ENCODE results near the gene CCDC120.

CCDC120 gene

DNA sequence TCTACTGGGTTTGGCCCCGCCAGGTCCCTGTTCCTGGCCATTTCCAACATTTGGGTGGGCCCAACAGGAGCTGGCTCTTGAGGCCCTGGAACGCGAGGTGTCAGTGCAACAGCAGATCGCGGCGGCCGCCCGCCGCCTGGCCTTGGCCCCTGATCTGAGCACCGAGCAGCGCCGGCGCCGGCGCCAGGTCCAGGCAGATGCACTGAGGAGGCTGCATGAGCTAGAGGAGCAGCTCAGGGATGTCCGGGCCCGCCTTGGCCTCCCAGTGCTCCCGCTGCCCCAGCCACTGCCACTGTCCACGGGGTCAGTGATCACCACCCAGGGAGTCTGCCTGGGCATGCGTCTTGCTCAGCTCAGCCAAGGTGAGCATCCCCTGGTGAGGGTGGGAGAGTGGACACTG lies 5.5 kb downstream of the CCDC120 start:
- DNase-seq, result no peak

DNA sequence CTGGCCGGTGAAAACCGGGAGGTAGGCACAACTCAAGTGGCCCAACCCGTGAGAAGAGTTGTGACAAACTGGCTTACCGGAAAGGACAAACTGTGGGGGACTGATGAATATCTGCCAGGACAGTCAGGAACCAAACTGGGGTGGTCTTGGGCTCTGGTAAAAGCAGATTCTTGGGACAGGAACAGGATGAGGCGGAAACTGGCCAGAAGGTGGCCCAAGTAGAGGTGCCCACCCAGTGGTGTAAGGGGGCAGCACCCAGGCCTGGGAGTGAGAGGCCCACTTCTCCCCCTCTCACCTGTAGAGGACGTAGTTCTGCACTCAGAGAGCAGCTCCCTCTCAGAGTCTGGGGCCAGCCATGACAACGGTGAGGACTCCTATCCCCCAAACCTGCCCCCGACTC lies 5.9 kb downstream of the CCDC120 start:
- no peak for DNase-seq

DNA sequence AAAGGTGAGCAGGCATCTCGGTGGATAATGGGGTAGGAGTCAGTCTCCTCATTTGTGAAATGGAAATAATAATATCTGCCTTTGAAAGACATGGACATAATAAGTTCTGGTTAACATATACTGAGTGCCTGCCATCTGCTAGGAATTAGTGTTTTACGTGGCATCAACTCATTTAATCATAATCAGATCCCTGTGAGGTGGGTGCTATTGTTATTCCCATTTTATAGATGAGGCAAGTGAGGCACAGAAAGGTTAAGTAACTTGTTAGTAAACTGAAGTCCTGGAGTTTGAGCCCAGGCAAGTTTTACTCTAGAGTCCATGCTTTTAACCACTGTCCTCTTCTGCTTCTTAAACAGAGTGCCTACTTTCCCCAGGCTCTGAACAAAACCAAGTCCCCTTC lies 7.5 kb downstream of the CCDC120 start:
- no peak for DNase-seq

DNA sequence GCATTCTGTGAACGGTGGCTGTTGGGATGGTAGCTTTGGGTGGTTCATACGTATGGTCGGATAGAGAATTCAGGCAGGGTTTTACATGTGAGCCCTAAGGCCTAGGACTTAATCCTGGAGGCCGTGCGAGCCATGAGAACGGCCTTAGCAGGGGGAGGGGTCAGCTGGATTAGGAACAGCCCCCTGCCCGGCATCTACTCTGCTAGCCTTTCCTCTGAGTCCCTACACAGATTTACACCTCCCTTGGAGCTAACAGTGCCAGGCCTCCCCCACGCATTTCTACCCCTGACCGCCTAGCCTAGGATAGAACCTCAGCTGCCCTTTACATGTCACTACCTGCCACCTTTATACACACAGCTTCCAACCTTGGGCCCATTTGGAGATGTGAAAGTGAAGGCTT lies 7.9 kb downstream of the CCDC120 start:
- DNase-seq, result no peak

DNA sequence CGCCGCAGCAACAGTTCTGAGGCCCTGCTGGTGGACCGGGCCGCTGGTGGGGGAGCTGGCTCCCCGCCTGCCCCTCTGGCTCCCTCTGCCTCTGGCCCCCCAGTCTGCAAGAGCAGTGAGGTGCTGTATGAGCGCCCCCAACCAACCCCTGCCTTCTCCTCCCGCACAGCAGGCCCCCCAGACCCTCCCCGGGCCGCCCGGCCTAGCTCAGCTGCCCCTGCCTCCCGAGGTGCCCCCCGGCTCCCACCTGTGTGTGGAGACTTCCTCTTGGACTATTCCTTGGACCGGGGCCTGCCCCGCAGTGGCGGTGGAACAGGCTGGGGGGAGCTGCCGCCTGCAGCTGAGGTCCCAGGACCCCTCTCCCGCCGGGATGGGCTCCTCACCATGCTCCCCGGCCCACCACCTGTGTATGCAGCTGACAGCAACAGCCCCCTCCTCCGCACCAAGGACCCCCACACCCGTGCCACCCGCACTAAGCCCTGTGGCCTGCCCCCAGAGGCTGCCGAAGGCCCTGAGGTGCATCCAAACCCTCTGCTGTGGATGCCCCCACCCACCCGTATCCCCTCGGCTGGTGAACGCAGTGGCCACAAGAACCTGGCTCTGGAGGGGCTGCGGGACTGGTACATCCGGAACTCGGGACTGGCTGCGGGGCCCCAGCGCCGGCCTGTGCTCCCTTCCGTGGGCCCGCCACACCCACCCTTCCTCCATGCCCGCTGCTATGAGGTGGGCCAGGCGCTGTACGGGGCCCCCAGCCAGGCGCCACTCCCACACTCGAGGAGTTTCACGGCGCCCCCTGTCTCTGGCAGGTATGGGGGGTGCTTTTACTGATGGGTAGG lies 8.7 kb downstream of the CCDC120 start:
- DNase-seq, result no peak

DNA sequence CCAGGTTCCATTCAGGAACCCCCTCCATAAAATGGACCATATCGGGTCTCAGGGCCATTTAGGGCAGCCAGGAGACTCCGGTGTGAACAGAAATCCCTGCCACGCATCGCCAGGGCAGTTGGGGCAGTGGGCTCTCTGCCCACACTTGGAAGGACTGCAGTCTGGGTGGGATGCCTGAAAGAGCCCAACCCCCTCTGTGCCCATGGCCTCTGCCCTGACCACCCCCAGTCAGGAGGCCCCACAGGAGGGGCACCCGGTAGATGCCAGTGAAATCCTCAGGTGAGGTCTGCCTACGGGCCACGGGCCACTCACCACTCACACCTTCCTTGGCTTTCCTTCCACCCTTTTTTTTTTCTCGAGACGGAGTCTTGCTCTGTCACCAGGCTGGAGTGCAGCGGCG lies 10.2 kb downstream of the CCDC120 start:
- DNase-seq, result no peak

DNA sequence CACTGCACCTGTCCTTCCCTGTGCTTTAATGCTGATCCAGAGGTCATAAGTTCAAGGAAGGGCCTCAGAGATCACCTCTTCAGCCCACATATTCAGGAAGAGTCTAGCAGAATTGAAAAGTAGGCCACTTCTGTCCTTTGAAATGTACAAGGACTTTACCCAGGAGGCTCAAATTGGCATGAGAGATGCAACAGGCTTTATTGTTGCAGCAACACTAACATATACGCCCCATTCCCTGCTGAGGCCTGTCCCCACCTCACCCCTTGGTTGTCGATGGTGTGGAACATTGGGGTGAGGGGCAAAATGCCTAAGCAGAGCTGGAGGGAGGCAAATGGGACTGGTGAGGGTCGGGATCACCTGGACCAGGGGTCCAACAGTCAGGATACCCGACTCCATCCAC lies 12.2 kb downstream of the CCDC120 start:
- no peak for DNase-seq

DNA sequence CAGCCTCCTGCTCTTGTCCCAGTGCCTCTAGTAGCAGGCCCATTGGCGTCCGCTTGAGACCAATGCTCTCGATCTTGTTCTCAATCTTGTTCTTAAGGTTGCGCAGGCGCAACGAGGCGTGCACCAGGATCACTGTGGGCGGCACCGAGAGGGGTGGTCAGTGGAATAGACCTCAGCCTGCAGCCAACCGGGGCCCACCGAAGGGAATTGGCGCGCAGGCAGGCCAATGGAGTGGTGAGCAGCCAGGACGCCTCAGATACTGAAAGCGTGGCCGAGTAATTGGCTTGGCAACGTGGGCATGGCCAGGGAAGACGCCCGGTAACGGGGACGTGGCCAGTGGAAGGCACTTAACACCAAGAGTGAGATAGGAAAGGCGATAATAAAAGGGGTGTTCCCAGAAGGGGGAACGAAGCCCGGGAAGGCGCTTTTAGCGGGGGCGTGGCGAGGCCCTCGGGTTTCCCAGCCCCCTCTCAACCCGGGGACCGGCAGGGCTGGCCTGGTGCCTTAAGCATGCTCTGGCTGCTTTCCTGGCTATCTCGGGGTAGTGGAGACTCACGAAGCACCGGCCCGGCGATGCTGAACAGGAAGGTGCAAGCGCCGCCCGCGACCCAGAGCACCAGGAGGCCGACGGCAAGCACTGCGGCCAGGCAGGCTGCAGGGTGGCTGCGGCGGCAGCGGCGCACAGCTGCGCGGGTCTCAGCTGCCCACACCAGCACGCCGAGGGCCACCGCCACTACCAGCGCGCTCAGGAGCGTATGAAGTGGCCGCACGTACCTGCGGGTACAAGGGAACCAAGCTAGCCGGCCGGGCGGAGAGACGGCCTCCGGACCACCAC lies 13.3 kb downstream of the CCDC120 start:
- no peak for DNase-seq

DNA sequence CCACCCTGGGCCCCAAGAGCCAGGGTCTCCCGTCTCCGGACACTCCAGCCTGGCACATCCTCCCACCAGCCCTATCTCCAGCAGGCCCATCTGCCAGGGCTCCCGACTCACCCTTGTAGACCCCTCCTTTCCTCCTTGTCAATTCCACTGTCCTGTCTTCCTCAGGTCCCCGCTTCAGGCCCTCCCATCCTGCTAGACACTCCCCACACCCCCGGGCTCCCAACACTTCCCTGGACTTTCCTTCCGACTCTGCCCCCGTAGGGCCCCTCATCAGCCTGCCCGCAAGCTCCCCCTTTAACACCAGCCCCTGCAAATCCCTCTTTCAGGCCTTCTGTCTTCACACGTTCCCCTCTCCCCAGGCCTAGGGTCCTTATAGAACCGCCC lies 13.9 kb downstream of the CCDC120 start:
- no peak for DNase-seq

DNA sequence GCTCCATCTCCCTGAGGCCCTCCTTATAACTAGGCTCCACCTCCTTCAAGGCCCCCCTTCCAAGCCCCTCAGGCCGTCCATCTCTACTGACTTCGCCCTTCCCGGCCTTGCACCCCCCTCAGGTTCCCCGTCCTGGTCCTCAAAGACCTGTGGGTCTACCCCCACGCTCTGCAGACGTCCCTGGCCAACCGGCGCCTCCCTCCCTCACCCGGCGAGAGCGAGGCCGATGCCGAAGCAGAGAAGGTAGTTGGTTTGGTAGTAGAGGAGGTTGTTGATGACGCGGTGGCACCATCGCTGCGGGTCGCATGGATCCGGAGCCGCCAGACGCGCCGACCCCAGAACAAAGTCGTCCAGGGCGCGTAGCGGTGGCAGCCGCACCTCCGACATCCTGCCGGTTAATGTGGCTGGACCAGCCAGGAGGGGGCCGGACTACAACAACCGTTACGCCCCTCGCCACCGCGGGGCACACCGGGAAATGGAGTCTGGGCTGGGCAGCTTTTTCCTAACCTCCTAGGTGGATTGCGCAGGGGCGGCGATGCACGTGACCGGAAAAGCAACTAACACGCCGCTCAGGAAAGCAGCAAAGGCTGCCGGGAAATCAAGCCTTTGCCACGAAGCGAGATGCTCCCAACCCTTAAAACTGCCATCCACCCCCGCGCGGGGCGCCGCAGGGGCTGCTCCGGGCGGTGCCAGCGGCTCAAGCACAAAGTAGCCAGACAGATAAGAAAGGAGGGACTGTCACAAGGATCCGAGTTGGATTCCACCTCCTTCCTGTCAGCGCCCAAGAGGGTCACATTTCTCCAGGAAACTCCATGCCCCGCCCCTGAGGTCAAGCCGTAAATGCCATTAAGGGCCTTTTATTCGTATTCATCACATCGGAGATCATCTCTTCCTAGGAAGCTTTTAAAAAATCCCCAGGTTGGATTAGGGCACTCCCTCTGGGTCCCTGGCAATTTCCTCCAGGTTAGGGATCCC lies 15.1 kb downstream of the CCDC120 start, which contains the start of gene PRAF2:
TSS of gene PRAF2 (minus strand) at position 402 of the 975 bp plus-strand sequence. CDS start at position 387, 15 bp downstream.
- DNase-seq, result peak; percentile 82

DNA sequence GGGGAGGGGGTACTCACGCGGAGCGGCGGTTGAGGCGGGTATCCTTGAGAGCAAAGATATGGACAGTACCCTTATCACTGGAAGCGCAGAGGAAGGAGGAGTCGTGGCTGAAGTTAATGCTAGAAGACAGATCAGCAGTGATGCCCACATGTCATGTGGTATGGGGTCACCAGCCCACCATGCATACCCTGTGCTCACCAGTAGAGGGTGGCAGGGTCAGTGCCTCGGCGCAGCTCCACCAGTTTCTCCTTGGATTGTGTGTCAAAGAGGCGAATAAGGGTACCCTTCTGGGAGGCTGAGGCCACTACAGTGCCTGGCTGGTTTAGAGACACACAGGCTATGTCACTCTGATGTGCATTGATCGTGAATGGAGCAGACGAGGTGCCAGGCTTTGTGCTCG lies 16.5 kb downstream of the CCDC120 start:
- DNase-seq, result no peak

DNA sequence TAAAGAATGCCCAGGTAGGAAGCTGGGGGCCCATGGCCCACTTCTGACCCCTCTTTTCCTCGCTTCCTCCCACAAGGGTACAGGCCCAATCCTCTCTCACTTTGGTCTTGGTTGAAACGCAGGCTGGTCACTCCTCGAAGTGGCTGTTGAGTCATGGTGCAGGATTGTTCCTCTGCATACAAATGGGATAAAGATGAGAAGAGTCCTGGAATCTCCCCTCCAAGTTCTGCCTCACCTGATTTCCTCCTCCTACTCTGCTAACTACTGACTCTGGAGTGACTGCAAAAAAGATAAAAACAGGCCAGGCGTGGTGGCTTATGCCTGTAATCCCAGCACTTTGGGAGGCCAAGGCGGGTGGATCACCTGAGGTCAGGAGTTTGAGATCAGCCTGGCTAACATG lies 19.1 kb downstream of the CCDC120 start:
- no peak for DNase-seq

DNA sequence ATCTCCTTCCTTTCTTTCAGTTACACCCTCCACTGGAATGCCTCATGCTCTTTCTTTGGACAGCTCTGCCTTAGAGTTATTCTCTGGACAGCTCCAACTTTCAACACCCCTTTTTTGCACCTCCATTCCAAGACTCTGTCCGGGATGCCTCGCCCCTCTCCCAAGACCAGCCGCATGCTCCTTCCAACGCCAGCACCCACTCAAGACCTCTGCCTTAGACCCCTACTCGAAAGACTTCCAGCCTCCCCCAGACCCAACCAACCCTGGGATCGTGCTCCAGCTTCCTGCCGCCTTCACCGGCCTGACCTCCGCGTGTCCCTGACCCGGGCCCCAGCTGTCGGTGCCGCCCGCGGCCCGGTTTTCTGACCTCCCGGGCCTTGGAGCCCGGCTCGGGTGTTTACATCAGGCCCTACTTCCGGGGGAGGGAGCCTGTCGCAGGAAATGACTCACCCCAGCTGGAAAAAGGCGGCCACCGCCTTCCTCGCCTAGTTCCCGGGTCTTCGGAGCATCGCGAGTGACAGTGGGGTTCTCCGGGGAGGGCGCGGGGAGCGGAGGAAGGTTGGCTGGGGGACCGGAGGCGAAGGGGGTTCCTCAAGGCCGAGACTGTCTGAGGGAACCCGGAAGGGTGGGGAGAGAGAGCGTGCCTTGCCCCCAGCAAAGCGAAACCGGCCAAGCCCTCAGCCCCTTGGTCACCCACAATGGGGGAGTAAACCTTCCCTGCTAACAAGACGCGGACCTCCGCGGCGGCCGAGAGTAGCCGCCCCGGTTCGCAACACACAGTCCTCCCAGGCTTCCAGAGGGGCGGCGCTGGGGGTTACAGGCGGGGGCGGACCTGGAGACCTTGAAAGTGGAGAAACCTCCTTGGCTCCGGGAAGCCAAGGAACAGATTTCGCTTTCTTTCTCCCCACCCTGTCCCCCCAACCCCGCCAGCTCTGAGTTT lies 21.0 kb downstream of the CCDC120 start, which contains the start of gene WDR45:
TSS of gene WDR45 (minus strand) at position 399 of the 940 bp plus-strand sequence. CDS start 1,792 bp downstream, outside the sequence.
- DNase-seq, result no peak

DNA sequence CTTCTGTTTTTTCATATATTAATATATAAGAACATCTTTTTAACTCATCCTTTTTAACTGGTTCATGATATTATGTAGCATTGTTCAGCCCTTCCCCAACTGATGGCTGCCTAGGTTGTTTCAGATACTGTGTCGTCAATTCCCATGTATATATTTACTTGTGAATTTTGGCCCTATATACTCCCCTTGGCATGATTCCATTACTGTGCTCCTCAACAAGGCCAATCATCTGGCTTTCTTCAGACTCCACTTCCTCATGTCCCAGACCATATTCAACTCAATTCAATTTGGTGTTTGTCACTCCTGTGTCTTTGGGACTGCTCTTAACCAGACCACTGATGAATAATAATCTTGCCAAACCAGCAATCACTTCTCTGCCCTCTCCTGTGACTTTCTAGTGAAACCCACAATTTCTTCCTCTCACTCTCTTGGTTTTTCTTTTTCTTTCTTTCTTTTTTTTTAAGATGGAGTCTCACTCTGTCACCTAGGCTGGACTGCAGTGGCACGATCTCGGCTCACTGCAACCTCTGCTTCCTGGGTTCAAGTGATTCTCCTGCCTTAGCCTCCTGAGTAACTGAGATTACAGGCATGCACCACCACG lies 23.6 kb downstream of the CCDC120 start:
- DNase-seq, result no peak

DNA sequence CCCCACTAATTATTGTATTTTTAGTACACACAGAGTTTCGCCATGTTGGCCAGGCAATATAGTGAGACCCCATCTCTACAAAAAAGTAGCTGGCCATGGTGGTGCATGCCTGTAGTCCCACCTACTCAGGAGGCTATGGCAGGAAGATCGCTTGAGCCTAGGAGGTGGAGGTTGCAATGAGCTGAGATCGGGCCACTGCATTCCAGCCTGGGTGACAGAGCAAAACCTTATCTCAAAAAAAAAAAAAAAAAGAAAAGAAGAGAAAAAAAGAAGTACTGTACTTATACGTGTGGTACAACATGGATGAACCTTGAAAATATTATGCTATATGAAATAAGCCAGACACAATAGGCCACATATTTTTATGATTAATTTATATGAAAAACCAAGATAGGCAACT lies 30.8 kb downstream of the CCDC120 start:
- DNase-seq, result no peak

DNA sequence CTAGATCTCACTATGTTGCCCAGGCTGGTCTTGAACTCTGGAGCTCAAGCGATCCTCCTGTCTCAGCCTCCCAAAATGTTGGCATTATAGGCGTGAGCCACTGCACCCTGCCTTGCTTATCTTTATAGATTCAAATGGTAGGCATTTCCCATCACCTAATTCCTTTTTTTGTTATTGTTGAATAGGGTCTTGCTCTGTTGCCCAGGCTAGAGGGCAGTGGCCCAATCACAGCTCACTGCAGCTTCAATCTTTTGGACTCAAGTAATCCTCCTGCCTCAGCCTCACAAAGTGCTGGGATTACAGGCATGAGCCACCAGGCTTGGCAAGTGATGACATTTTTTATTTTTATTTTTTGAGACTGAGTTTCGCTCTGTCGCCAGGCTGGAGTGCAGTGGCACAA lies 37.6 kb downstream of the CCDC120 start:
- DNase-seq, result no peak

DNA sequence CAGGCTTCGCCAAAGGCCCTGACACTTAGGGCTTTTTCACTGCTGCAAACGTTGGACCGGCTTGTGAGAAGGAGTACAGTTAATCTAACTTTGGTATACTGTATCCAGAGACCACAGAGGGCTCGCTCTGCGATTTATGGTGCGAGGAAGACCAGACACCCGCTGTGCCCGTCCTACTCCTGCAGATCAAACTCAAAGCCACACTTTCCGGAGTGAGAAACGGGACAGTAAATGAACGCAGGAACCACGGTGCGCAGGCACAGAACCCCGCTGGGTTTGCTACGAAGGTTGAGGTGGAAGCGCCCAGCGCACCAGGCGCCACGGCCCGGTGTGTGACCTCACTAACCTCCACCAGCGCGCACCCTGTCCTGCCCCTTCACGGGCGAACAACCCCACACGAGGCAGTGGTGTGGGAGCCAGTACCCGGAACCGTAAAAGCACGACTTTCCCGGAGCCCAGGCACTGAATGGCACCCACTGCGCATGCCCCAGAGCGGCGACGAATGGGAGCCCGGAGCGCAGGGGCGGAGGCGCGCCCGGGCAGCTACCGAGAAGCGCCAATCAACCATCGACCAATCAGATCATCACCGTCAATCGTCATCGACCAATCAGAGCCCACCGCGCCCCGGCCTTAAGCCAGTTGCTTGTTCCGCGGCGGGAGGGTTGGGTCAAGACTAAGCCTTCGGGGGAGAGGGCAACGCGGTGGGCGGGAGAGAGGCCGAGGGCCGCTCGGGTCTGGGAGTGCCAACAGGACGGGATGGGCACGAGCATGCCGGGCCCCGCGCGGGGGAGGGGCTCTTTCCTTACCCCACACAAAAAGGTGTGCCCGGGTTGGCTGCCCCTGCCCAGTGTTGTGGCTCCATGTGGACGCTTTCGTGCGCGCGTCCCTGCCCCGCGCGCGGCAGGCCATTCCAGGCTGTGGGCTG lies 42.2 kb downstream of the CCDC120 start:
- peak; percentile 84 for DNase-seq

DNA sequence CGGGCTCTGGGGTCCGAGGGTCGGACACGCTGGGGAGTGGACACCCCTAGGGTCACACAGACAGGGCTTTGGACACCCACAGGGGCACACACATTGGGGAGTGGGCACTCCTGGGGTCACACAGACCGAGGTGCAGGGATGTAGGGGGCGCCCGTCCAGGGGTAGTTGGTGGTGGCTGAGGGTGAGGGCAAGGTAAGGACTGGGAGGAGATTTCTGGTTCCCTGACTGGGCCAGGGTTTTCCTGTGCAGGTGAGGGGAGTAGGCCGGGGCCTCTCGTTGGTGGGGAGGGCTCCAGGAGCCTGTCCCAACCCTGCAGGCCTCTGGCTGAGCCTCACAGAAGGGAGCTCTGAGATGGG lies 42.8 kb downstream of the CCDC120 start:
- DNase-seq, result no peak

DNA sequence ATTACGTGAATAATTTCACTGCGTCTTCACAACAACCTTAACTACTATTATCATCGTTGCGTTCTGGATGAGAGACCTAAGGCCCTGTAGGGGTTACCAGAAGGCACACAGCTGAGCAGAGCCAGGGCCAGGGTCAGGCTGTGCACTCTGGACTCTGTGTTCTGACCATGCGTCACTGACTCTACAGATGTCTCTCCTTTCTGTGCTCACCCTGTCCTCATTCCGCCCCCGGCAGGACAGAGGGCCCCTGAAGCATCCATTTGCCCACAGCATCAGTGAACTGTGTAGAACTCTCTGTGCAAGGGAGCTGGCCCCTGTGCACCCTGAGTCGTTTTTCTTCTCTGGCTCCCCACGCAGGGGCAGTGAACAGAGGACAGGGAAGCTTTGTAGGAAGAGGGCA lies 43.4 kb downstream of the CCDC120 start:
- no peak for DNase-seq

DNA sequence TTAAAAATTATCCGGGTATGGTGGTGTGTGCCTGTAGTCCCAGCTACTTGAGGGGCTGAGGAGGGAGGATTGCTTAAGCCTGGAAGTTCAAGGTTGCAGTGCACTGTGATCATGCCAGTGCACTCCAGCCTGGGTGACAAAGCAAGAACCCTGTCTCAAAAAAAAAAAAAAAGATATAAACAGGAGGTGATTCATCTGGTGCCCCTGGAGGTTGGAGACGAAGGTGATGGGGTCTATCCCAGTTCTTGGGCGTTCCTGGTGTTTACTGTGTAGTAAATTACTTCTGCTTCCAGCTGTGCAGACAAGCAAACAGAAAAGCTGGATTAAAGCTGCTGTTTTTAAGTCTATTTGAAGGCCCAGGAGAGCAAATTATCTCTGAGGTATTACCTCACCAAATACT lies 44.8 kb downstream of the CCDC120 start:
- DNase-seq, result no peak
